Heart left ventricle (tissue), 13 donors: ENCODE results near the gene AVL9.
"Not testable (repeated sequence)": the region's sequence is repeated elsewhere in the genome, so short reads cannot be mapped to it uniquely, and the experiment has no call there.

Experiments used
- POLR2A ChIP-seq, 2 donors: fragments of 450-650 bp; IDR thresholded peaks; one replicate each; pipeline ENCODE4 v1.6.1; 2017; ENCODE audit warnings: antibody characterized with exemption in 2 of 2, mild to moderate bottlenecking in 2 of 2, moderate library complexity in 2 of 2
- TF ChIP-seq, protein P1 (sequence below), 12 donors: fragments of 200-600 bp; sonication (generic) in 4 of 12; IDR thresholded peaks; one replicate each; pipeline versions ENCODE4 v1.5.0 to v1.8.0; 2018 to 2022; ENCODE audit warnings: antibody characterized with exemption in 12 of 12, mild to moderate bottlenecking in 5 of 12
- donor health status: ischemic (EF 13 %, LVEDD 7.1; RV severe dilation, severe dysfunction).
- donor health status: DM: no; HTN: yes; CAD: no.
- donor health status: DM: no; HTN: no; CAD: no.
- donor health status: ischemic (EF 25% LVEDD 6.9; RV normal size, moderate dysfunction).
- donor health status: ischemic (EF 25% LVEDD 5.7; RV mildly dilated, moderate dysfunction).
- donor health status: ischemic (EF 35%, LVEDD 5.7; RV mildly dilated, moderate dysfunction).
- donor health status: nonischemic (EF 11% LVEDD 7.7; RV severe dilation, severe dysfunction).
- donor health status: DM: yes; HTN: yes; CAD: no.
- donor health status: PGD.
- donor health status: ischemic (EF 29% LVEDD 5.4; RV normal size, mild dysfunction).
- donor health status: nonischemic (EF 23%, LVEDD 6.1; RV moderate dilation, normal function).

DNA sequence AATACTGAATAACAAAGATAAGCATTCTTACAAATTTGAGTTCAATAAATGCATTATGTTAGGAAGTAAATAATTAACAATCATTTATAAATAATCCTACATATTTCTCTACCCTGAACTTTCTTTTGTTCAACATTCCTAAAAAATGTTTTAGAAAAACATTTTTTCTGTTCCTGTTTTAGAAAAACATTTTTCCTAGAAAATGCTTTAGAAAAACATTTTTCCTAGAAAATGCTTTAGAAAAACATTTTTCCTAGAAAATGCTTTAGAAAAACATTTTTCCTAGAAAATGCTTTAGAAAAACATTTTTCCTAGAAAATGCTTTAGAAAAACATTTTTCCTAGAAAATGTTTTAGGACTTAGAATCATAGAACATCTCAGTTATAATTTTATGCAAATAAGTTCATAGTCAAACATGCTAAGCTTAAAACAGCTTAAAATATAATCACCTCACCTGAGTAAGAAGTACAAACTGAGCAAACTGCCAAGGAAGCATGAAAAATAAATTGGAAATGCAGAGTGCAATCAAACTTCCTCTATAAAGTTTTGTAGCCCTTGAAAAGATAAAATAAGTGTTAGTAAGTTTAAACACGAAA lies 139.6 kb downstream of the AVL9 start:
- TF ChIP-seq, protein P1, sequence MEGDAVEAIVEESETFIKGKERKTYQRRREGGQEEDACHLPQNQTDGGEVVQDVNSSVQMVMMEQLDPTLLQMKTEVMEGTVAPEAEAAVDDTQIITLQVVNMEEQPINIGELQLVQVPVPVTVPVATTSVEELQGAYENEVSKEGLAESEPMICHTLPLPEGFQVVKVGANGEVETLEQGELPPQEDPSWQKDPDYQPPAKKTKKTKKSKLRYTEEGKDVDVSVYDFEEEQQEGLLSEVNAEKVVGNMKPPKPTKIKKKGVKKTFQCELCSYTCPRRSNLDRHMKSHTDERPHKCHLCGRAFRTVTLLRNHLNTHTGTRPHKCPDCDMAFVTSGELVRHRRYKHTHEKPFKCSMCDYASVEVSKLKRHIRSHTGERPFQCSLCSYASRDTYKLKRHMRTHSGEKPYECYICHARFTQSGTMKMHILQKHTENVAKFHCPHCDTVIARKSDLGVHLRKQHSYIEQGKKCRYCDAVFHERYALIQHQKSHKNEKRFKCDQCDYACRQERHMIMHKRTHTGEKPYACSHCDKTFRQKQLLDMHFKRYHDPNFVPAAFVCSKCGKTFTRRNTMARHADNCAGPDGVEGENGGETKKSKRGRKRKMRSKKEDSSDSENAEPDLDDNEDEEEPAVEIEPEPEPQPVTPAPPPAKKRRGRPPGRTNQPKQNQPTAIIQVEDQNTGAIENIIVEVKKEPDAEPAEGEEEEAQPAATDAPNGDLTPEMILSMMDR (IDR thresholded peaks at IDR 0.05), result not testable (repeated sequence)
- not testable (repeated sequence) for TF ChIP-seq POLR2A (IDR thresholded peaks at IDR 0.05)
